Activated naive CD4-positive, alpha-beta T cell treated with Interleukin-2 at 50 U/mL for 16 hours (primary cell): ENCODE data around the gene CCP110.

ENCODE experiments used
- DNase-seq: peaks from one replicate; pipeline ENCODE4 v3.0.0-alpha.2; 2020

The CCP110 gene

DNA sequence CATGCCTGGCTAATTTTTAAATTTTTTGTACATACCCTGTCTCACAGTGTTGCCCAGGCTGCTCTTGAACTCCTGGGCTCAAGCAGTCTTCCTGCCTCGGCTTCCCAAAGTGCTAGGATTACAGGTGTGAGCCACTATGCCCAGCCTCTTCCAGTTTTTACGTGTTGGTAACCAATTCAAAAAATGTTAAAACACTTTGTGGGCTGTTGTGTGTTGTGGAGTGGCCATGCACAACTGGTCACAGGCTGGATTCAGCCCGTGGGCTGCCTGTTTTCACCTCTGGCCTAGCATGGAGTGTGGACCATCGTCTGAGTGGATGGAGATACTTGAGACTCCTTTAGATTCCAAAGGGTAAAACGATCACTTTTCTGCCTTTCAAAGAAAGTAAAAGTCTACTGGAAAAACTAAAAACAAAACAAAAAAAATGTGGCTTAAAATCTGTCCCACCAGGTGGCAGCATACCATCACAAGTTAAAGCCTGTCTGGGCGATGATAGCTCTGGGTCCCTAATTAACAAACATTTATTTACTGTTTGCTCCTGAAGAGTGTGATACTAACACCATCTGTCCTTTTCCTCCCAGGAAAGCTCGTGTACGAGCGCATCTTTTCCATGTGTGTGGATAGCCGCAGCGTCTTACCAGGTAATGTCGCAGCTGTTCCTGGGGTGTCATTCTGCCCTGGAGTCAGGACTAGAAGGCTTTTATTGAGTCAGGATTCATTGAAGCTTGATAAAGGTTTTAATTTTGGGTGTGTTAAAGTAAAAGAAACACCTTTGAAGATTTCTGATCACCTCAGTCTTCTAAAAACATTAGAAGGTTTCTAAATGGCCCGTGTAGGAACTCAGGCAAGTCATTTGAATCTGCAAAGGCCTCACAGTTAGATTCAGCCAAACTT lies 77.6 kb downstream of the CCP110 start:
- peak; percentile 9 for DNase-seq
